CD14-positive monocyte (primary cell): ENCODE results near the gene CPSF2. TPM values are rescaled to one million over a fixed set of nuclear protein-coding genes. Genes with fewer than 3 reads are reported as not detected.

Source experiments
- DNase-seq, 3 donors: peaks; one replicate each; pipeline ENCODE4 v3.0.0-alpha.2; 2011 to 2022
- H2AFZ ChIP-seq: 2 replicates; pipeline ENCODE4 v1.6.0; 2012; ENCODE audit warnings: mild to moderate bottlenecking, low read depth, low read length, inconsistent platforms; ENCODE audit not compliant: insufficient read depth, poor library complexity, severe bottlenecking
- H3K27ac ChIP-seq, 2 donors: 1 replicate in 1 of 2; 2 replicates in 1 of 2; pipeline ENCODE4 v1.5.1; 2012 to 2013; ENCODE audit warnings: low read length in 2 of 2, control low read depth in 1 of 2, inconsistent platforms in 1 of 2, low read depth in 1 of 2, mild to moderate bottlenecking in 1 of 2
- H3K27me3 ChIP-seq, 2 donors: one replicate each; pipeline versions ENCODE4 v1.6.0 to v1.6.1; 2011 to 2013; ENCODE audit warnings: low read length in 2 of 2; ENCODE audit not compliant: control insufficient read depth in 2 of 2, insufficient read depth in 2 of 2
- H3K36me3 ChIP-seq, 2 donors: replicated peaks in 1 of 2; 1 replicate in 1 of 2; 2 replicates in 1 of 2; pipeline versions ENCODE4 v1.5.1 to v1.6.1; 2012 to 2013; ENCODE audit warnings: low read length in 2 of 2, control low read depth in 1 of 2, inconsistent platforms in 1 of 2, mild to moderate bottlenecking in 1 of 2; ENCODE audit not compliant: insufficient read depth in 2 of 2, control insufficient read depth in 1 of 2
- H3K4me1 ChIP-seq, 2 donors: 1 replicate in 1 of 2; 2 replicates in 1 of 2; pipeline versions ENCODE4 v1.5.1 to v1.6.1; 2012 to 2013; ENCODE audit warnings: low read length in 2 of 2, control low read depth in 1 of 2, inconsistent platforms in 1 of 2, mild to moderate bottlenecking in 1 of 2, moderate library complexity in 1 of 2; ENCODE audit not compliant: insufficient read depth in 2 of 2, control insufficient read depth in 1 of 2
- H3K4me2 ChIP-seq: replicated peaks from 2 replicates; pipeline ENCODE3; 2012; ENCODE audit warnings: low read length, moderate library complexity, mild to moderate bottlenecking; ENCODE audit not compliant: poor library complexity, severe bottlenecking; ENCODE audit errors: extremely low read depth
- H3K4me3 ChIP-seq, 3 experiments: fragments of 200-600 bp in 1 of 3; sonication (generic) in 1 of 3; replicated peaks in 1 of 3; 1 replicate in 2 of 3; 2 replicates in 1 of 3; pipeline ENCODE4 v1.5.1; 2011 to 2013; ENCODE audit warnings: low read length in 3 of 3, mild to moderate bottlenecking in 3 of 3, control low read depth in 2 of 3, low read depth in 2 of 3, inconsistent platforms in 1 of 3, moderate library complexity in 1 of 3
- H3K79me2 ChIP-seq: 2 replicates; pipeline ENCODE4 v1.6.0; 2012; ENCODE audit warnings: mild to moderate bottlenecking, control low read depth, inconsistent platforms, low read length, moderate library complexity; ENCODE audit not compliant: insufficient read depth
- H3K9ac ChIP-seq: 2 replicates; pipeline ENCODE4 v1.6.0; 2017; ENCODE audit warnings: low read length, mild to moderate bottlenecking; ENCODE audit not compliant: insufficient read depth, poor library complexity, severe bottlenecking
- H3K9me3 ChIP-seq, 2 donors: replicated peaks in 1 of 2; 1 replicate in 1 of 2; 2 replicates in 1 of 2; pipeline versions ENCODE4 v1.5.1 to v1.6.1; 2012 to 2013; ENCODE audit warnings: low read length in 2 of 2, control low read depth in 1 of 2; ENCODE audit not compliant: control insufficient read depth in 1 of 2, insufficient read depth in 1 of 2
- H4K20me1 ChIP-seq: 2 replicates; pipeline ENCODE4 v1.6.0; 2012; ENCODE audit warnings: mild to moderate bottlenecking, low read length, control low read depth, moderate library complexity; ENCODE audit not compliant: insufficient read depth
- H3K27ac Mint-ChIP-seq, 7 donors: one replicate each; pipeline ENCODE4 v1.8.0; 2020; ENCODE audit warnings: mild to moderate bottlenecking in 7 of 7, mixed read lengths in 7 of 7, moderate library complexity in 6 of 7, inconsistent platforms in 2 of 7
- H3K27me3 Mint-ChIP-seq, 3 donors: one replicate each; pipeline ENCODE4 v1.8.0; 2021 to 2022; ENCODE audit warnings: low read depth in 3 of 3, mild to moderate bottlenecking in 3 of 3, mixed read lengths in 3 of 3, moderate library complexity in 3 of 3, inconsistent platforms in 1 of 3
- H3K36me3 Mint-ChIP-seq, 2 donors: one replicate each; pipeline ENCODE4 v1.8.0; 2020; ENCODE audit warnings: mixed read lengths in 2 of 2, inconsistent platforms in 1 of 2, mild to moderate bottlenecking in 1 of 2
- H3K4me1 Mint-ChIP-seq: one replicate; pipeline ENCODE4 v1.8.0; 2020; ENCODE audit warnings: mild to moderate bottlenecking, mixed read lengths
- H3K4me3 Mint-ChIP-seq, 2 donors: one replicate each; pipeline ENCODE4 v1.8.0; 2020; ENCODE audit warnings: mild to moderate bottlenecking in 2 of 2, mixed read lengths in 2 of 2, moderate library complexity in 1 of 2
- H3K9me3 Mint-ChIP-seq, 7 donors: one replicate each; pipeline ENCODE4 v1.8.0; 2020 to 2022; ENCODE audit warnings: mixed read lengths in 7 of 7, mild to moderate bottlenecking in 6 of 7, moderate library complexity in 6 of 7, inconsistent platforms in 2 of 7
- WGBS: methylation state at CpG from one replicate; pipeline ENCODE4 v1.1.5; 2013; ENCODE audit warnings: missing lambda C conversion rate; ENCODE audit not compliant: insufficient coverage; 5-methylcytosine and 5-hydroxymethylcytosine counted together
- intact Hi-C, 2 donors: fragments of 100-400 bp; cut with micrococcal nuclease; formaldehyde crosslinking; loops; one replicate each; pipeline versions ENCODE4 v1.15.0 to v1.15.1; 2023
- polyA plus RNA-seq, 3 donors: library from polyadenylated mRNA; depleted of rRNA in 1 of 3; unstranded in 2 of 3; stranded (reverse) in 1 of 3; fragments of 300-500 nt in 2 of 3; fragments of >200 nt in 1 of 3; fragmentation: Illumina TruSeq in 2 of 3; gene quantifications; 1 replicate in 2 of 3; 2 replicates in 1 of 3; pipeline ENCODE4 v1.2.3, GENCODE V29; 2012 to 2021
- TF ChIP-seq, protein P1 (sequence below): fragments of 200-600 bp; IDR thresholded peaks from one replicate; pipeline ENCODE4 v1.8.0; 2022; ENCODE audit warnings: antibody characterized with exemption, mild to moderate bottlenecking

CPSF2 gene
- polyA plus RNA-seq, 3 donors, result 8.5 to 44.9 (median 25.5) TPM

DNA sequence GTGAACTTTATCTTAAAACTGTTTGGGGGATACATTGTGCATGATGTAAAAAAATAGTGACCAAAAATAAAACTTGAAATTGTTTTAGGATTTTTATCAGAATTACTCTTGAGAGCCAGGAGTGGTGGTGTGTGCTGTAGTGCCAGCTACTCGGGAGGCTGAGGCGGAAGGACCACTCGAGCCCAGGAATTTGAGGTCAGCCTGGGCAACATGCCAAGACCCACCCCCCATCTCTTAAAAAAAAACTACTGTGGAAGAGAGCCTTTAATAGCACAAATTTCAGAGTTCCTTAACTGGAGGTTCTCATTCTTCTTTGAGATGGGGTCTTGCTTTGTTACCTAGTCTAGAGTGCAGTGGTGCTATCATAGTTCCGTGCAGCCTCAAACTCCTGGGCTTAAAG, 21.5 kb downstream of the CPSF2 start:
- peaks cover 0 to 2% (median 0%) of the 10 kb centered on the region in 7 donors for H3K9me3 Mint-ChIP-seq
- TF ChIP-seq, protein P1, sequence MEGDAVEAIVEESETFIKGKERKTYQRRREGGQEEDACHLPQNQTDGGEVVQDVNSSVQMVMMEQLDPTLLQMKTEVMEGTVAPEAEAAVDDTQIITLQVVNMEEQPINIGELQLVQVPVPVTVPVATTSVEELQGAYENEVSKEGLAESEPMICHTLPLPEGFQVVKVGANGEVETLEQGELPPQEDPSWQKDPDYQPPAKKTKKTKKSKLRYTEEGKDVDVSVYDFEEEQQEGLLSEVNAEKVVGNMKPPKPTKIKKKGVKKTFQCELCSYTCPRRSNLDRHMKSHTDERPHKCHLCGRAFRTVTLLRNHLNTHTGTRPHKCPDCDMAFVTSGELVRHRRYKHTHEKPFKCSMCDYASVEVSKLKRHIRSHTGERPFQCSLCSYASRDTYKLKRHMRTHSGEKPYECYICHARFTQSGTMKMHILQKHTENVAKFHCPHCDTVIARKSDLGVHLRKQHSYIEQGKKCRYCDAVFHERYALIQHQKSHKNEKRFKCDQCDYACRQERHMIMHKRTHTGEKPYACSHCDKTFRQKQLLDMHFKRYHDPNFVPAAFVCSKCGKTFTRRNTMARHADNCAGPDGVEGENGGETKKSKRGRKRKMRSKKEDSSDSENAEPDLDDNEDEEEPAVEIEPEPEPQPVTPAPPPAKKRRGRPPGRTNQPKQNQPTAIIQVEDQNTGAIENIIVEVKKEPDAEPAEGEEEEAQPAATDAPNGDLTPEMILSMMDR, result no peak
- WGBS, result no CpG with 5 or more reads among the region's 4 CpGs
- H3K27me3 ChIP-seq, result no peaks in the 10 kb centered on the region
- intact Hi-C loops, result no loop called here
- no peak overlapping the region for H3K4me3 ChIP-seq
- H3K4me2 ChIP-seq, result no peak overlapping the region
- no peaks in the 10 kb centered on the region for H3K4me1 Mint-ChIP-seq
- no peak overlapping the region for H3K27ac ChIP-seq
- no peak overlapping the region for H3K9ac ChIP-seq
- H3K4me1 ChIP-seq, result no peaks in the 10 kb centered on the region
- DNase-seq, result no peak
- no peak overlapping the region for H3K27ac Mint-ChIP-seq
- no peak overlapping the region for H3K4me3 Mint-ChIP-seq
- no peaks in the 10 kb centered on the region for H3K79me2 ChIP-seq
- H3K27me3 Mint-ChIP-seq, result no peaks in the 10 kb centered on the region
- H4K20me1 ChIP-seq, result peaks cover 9% of the 10 kb centered on the region
- peaks cover 73 to 92% of the 10 kb centered on the region in 2 donors for H3K36me3 Mint-ChIP-seq
- no peak overlapping the region for H2AFZ ChIP-seq
- H3K36me3 ChIP-seq, result peaks cover 78 to 100% of the 10 kb centered on the region in 2 donors
- H3K9me3 ChIP-seq, result no peaks in the 10 kb centered on the region

DNA sequence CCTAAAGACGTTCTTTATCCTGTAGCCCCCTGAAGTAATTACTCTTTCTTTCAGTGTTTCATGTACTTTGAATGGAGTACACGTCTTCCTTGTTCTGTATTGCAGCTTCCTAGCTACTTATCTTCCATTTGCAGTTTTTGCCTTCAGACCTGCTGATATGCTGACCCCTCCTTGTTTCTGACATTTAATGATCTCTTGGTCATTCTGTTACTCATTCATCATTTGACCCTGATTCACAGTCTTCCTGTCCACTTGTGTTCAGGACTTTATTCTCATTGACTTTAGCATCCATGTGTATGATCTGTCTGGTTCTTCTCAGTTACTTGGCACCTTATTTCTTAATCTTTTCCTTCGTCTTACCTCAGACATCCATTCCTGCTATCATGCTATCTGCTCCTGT, 22.2 kb downstream of the CPSF2 start:
- Mint-ChIP-seq H3K27ac (peak overlapping the region in 2 of 7 donors; percentile 34 to 37), H3K9me3 (no peaks in the 10 kb centered on the region), H3K4me1 (no peaks in the 10 kb centered on the region), H3K36me3 (peaks cover 70 to 90% of the 10 kb centered on the region in 2 donors), H3K27me3 (no peaks in the 10 kb centered on the region), H3K4me3 (no peak overlapping the region)
- Histone ChIP-seq H3K4me2 (no peak overlapping the region), H3K9me3 (no peaks in the 10 kb centered on the region), H2AFZ (no peak overlapping the region), H3K27ac (no peak overlapping the region), H3K9ac (no peak overlapping the region), H4K20me1 (peaks cover 9% of the 10 kb centered on the region), H3K4me3 (no peak overlapping the region), H3K36me3 (peaks cover 78 to 98% of the 10 kb centered on the region in 2 donors), H3K79me2 (no peaks in the 10 kb centered on the region), H3K27me3 (no peaks in the 10 kb centered on the region), H3K4me1 (no peaks in the 10 kb centered on the region)
- 77% methylated on average over 3 of the region's 3 CpGs for WGBS
- TF ChIP-seq, protein P1, result no peak
- intact Hi-C loops, result no loop called here
- no peak for DNase-seq
